GM15510 (cell line): Measurements from ENCODE around the gene INSC.

Experiments used
- POLR2A ChIP-seq: IDR thresholded peaks from 3 replicates; pipeline ENCODE4 v1.6.1; 2011; ENCODE audit warnings: borderline replicate concordance; ENCODE audit not compliant: insufficient read length; ENCODE audit errors: extremely low read depth

INSC gene

DNA sequence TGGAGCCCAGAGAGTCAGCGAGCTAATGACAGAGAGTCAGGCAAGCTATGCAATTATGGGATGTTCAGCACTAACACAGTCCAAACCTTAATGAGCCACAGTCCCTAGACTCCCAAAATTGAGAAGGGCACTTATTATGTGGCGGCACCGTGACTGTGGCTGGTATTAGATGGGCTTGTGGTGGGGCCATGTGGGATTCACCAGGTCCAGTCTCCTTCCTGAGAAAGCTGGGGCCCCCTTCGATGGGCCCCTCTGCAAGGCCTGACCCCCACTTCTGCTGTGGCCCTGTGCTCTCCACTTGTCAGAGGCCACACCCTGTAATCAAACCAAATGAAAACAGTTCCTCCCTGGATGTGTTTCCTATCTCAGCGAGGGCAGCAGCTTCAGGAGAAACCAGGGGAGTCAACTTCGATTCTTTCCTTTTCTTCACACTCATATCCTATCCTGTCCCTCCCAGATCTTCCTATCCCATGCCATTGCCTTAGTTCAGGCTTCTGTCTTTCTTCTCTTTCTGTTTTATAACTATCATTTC, 42.9 kb downstream of the INSC start:
- no peak for TF ChIP-seq POLR2A

DNA sequence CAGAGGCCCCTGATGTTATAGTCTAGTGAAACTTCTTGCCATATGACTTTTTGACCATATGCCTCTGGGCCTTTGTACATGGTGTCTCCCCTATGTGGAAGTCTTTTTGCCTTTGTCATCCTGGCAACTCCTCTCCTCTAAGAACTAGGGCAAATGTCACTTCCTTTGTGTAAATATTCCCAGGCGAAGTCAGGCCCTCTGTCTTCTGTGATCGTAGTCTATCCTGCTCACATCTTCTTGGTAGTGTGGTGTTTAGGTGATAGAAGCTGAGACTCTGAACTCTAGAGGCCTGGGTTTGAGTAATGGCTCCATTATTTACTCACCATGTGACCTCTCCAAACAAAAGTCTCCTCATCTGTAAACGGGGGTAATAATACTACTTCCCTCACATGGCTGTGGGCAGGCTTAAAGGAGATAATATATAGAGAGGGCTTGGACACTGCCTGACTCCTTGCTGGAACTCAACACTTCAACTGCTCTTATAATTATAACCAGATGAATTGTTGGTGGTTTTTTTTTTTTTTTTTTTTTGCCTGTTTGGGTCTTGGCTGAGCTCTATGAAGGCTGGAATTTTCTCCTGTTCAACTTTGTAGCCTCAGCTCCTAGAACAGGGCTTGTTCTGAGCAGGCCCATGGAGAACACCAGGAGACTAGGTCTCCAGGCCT, 43.8 kb downstream of the INSC start:
- TF ChIP-seq POLR2A: no peak

DNA sequence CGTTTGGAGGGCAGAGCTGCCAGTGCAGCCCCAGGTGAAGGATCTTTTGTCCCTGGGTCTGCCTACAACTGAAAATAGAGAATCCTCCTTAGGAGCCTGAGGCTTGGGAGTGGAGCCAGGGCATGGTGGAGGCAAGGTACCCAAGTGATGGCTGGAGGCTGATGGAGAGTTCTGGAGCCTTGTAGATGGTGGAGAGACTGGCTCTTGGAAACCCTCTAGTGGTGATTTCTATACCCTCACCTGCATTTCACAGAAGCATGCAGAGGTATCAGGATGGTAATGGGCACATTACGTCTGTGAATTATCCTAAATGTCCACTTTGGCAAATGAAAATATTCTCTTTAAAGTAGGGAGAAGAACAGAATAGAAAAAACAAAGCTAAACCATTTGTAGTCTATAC, 44.4 kb downstream of the INSC start:
- no peak for TF ChIP-seq POLR2A

- no peak for TF ChIP-seq POLR2A
Measured at GRCh38 chr11:15161790-15162189, 47.1 kb downstream of the INSC start.

GRCh38 chr11:15163136-15163535, 48.4 kb downstream of the INSC start:
- TF ChIP-seq POLR2A: no peak

GRCh38 chr11:15166204-15166603, 51.5 kb downstream of the INSC start:
- TF ChIP-seq POLR2A: no peak

GRCh38 chr11:15169815-15170551, 55.3 kb downstream of the INSC start:
- TF ChIP-seq POLR2A: no peak

DNA sequence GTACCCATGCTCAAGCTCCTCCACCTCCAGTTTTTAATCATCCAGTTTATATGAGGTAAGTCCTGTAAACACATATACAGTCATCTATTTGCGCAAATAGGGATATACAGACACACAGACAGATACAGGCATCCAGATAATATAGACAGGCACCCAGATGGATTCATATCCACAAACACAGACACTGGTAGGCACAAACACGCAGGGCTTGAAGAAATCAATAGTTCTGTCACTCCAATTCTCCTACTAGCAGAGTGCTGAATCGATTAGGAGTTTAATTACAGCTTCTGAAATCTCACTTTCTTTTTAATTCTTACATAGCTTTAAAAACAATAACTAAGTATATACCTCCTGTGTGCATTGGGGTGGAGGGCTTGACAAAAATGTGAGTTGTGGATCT, 56.0 kb downstream of the INSC start:
- TF ChIP-seq POLR2A: no peak

GRCh38 chr11:15171956-15172355, 57.2 kb downstream of the INSC start:
- TF ChIP-seq POLR2A: no peak

- no peak for TF ChIP-seq POLR2A
Measured at GRCh38 chr11:15175831-15176230, 61.1 kb downstream of the INSC start.

- TF ChIP-seq POLR2A: no peak
Measured at GRCh38 chr11:15176646-15177163, 62.0 kb downstream of the INSC start.

DNA sequence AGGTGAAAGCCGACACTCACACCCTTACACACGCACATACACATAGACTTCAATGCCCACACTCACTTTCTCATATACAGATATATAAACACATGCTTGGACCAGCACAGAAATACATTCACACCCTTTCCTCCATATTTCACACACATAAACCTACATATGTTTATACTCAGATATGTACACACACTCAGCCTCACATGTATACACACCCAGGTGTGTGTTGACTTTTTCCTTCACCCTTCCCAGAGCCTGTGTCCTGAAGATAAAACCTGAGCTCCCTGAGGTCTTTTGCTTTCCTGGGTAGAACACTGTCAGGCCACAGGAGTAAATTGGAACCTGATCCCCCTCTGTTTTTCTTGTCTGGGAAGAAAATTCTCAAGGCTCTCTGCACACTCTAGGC, 62.8 kb downstream of the INSC start:
- TF ChIP-seq POLR2A: no peak

- no peak for TF ChIP-seq POLR2A
Measured at GRCh38 chr11:15178214-15178613, 63.5 kb downstream of the INSC start.

DNA sequence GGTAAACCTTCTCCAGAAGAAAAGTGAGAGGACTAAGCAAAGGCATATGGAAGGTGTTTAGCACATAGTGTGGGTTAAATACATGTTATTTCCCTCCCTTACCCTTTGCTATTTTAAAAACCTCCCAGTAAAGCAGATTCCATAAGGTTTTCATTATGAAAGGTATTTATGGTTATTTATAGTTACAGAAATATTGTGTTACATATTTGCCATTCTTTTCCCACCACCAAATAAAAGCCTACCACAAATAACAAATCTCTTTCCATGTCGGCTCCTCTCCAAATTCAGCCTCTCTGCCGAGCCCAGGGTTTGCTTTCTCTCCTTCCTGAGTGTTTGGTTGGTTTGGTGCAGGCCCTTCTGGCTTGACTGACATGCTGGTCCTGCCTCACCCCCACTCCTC, 64.4 kb downstream of the INSC start:
- no peak for TF ChIP-seq POLR2A

GRCh38 chr11:15180212-15180792, 65.6 kb downstream of the INSC start:
- no peak for TF ChIP-seq POLR2A
